Activated CD4-positive, alpha-beta memory T cell treated with anti-CD3 and anti-CD28 coated beads for 36 hours (primary cell): ENCODE measurements around the gene EFEMP1. TPM values are rescaled to one million over a fixed set of nuclear protein-coding genes. Genes with fewer than 3 reads are reported as not detected.

Experiments used
- CTCF ChIA-PET: fragments of 350-600 bp; sonication (Branson Sonifier 250); formaldehyde crosslinking; loops from one replicate; lab custom pipeline; 2021; ENCODE audit warnings: antibody characterized with exemption, inconsistent platforms; lab: Charles Lee
- POLR2A ChIA-PET: fragments of 350-600 bp; sonication (Branson Sonifier 250); formaldehyde crosslinking; loops from one replicate; lab custom pipeline; 2021; ENCODE audit warnings: antibody characterized with exemption; lab: Charles Lee
- DNase-seq: peaks from one replicate; pipeline ENCODE4 v3.0.0-alpha.2; 2020
- H3K27ac Mint-ChIP-seq: one replicate; pipeline ENCODE4 v1.8.0; 2021; ENCODE audit warnings: mixed read lengths
- H3K27me3 Mint-ChIP-seq: one replicate; pipeline ENCODE4 v1.8.0; 2021; ENCODE audit warnings: mixed read lengths
- H3K36me3 Mint-ChIP-seq: one replicate; pipeline ENCODE4 v1.8.0; 2021; ENCODE audit warnings: mixed read lengths
- H3K4me1 Mint-ChIP-seq: one replicate; pipeline ENCODE4 v1.8.0; 2021; ENCODE audit warnings: low read depth, mixed read lengths
- H3K4me3 Mint-ChIP-seq: one replicate; pipeline ENCODE4 v1.8.0; 2021; ENCODE audit warnings: mild to moderate bottlenecking, mixed read lengths
- H3K9me3 Mint-ChIP-seq: one replicate; pipeline ENCODE4 v1.8.0; 2021; ENCODE audit warnings: mixed read lengths
- intact Hi-C: fragments of 100-400 bp; cut with micrococcal nuclease; formaldehyde crosslinking; loops from one replicate; pipeline ENCODE4 v1.15.1; 2023
- total RNA-seq, 2 experiments: library from RNA; stranded (reverse); gene quantifications; one replicate each; pipeline ENCODE4 v1.2.3, GENCODE V29; 2021

Gene EFEMP1
- total RNA-seq, 2 experiments from 2014 or later, result not detected

DNA sequence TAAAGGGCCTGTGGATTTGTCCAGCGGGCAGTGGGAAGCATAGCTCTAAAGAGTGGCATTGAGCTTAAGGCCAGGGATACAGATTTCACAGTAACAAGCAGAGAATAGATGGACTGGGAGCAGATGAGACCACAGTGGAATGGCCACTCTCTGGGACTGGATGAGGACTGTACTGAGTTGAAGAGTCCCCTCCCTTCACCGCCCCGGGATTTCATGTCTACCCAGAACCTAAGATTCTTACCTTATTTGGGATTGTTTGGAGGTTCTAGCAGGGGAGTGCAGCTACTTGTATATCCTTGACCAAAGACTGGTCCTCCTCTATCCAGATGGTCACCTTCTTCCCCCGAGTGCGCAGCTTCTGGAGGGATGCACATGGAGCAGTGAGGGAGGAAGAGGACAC is 28.0 kb upstream of the EFEMP1 start:
- Mint-ChIP-seq H3K4me1 (no peaks in the 10 kb centered on the region), H3K27me3 (no peaks in the 10 kb centered on the region), H3K4me3 (no peak overlapping the region), H3K9me3 (peaks cover 2% of the 10 kb centered on the region), H3K36me3 (no peaks in the 10 kb centered on the region), H3K27ac (no peak overlapping the region)
- ChIA-PET POLR2A (interaction anchor here (0.5 kb wide), 1 partner anchor 1511 kb away, joined by 3 read pairs; no protein-coding TSS in a partner anchor), CTCF (no interaction called here)
- no peak for DNase-seq
- intact Hi-C loops, result no loop called here

DNA sequence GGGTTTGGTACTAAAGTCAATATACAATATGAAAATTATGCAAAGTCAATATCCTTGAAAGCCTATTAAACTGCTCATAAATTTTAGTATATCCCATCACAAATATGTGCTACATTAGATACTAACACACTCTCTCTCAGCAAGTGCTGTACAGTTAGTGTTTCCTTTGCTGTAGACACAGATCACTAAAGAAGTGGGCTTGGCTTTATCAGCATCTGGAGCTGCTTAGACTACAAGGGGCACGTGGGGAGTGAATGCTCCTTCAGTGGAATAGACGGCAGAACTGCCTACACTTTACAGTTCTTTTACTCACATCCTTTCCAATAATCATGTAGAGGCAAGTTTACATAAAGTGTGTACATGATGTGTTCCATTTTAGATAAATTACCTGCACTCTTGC is 26.0 kb upstream of the EFEMP1 start:
- intact Hi-C loops, result no loop called here
- Mint-ChIP-seq H3K9me3 (no peaks in the 10 kb centered on the region), H3K4me3 (no peak overlapping the region), H3K4me1 (no peaks in the 10 kb centered on the region), H3K36me3 (no peaks in the 10 kb centered on the region), H3K27me3 (no peaks in the 10 kb centered on the region), H3K27ac (no peak overlapping the region)
- CTCF ChIA-PET, result no interaction called here
- DNase-seq, result no peak
- POLR2A ChIA-PET, result no interaction called here

- no peaks in the 10 kb centered on the region for H3K27me3 Mint-ChIP-seq
- H3K36me3 Mint-ChIP-seq, result no peaks in the 10 kb centered on the region
- intact Hi-C loops, result no loop called here
- H3K4me3 Mint-ChIP-seq, result no peak overlapping the region
- POLR2A ChIA-PET, result no interaction called here
- CTCF ChIA-PET, result no interaction called here
- no peak for DNase-seq
- H3K9me3 Mint-ChIP-seq, result no peaks in the 10 kb centered on the region
- H3K4me1 Mint-ChIP-seq, result no peaks in the 10 kb centered on the region
- H3K27ac Mint-ChIP-seq, result no peak overlapping the region
Measured at GRCh38 chr2:55949211-55949610, 25.6 kb upstream of the EFEMP1 start.

DNA sequence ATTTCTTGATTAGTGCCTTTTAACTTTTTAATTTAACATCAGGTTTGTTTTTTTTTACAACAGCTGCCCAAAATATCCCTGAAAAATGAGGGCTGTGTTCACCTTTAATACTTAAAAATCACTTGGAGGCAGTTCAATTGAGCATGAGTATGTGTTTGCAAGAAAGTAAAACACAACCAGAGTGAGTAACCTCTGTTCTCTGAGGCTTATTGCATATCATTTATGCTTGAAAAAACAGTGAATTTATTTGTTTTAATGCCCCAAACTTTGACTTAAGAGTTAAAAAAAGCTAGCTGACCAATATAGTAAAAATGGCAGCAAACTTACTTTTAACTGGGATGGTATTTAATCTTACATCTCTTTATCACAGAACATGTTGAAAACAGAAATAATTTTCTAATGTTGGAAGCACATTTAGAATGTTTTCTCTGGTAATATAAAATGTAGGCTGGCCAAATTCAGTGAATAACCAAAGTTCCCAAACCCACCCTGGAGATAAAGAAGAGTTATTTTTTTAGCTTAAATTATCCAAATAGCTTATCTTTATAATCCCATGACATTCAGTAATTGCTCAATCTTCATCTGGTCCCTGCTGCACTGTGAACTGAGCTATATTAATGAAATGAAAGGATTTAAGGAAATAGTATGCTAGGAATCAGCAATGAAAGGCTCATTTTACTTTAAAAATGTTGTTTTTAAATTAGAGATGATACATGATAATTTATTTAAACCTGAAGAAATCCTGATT is 24.8 kb upstream of the EFEMP1 start:
- Mint-ChIP-seq H3K4me1 (no peaks in the 10 kb centered on the region), H3K27ac (no peak overlapping the region), H3K36me3 (no peaks in the 10 kb centered on the region), H3K4me3 (no peak overlapping the region), H3K27me3 (no peaks in the 10 kb centered on the region), H3K9me3 (no peaks in the 10 kb centered on the region)
- intact Hi-C loops, result no loop called here
- DNase-seq, result no peak
- ChIA-PET POLR2A (no interaction called here), CTCF (no interaction called here)

DNA sequence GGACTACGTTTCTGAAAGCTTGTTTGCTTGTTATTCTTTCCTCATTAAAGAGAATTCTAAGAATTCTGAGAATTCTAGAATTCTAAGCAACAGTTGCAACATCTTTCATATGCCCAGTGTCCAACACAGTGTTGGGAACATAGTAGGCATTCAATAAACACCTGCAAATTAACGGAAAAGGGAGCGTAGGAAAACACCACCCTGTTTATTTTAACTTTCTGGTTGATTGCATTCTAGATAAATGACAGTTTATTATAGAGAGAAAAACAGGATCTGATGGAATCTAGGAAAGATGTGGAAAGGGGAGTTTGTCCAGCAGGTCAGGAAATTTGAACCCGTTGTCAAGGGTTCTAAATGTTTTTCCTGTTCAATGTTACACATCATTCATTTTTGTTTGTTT is 24.2 kb upstream of the EFEMP1 start:
- intact Hi-C loops, result no loop called here
- Mint-ChIP-seq H3K4me3 (no peak overlapping the region), H3K27ac (no peak overlapping the region), H3K27me3 (no peaks in the 10 kb centered on the region), H3K4me1 (no peaks in the 10 kb centered on the region), H3K9me3 (no peaks in the 10 kb centered on the region), H3K36me3 (no peaks in the 10 kb centered on the region)
- ChIA-PET CTCF (no interaction called here), POLR2A (no interaction called here)
- DNase-seq, result no peak

DNA sequence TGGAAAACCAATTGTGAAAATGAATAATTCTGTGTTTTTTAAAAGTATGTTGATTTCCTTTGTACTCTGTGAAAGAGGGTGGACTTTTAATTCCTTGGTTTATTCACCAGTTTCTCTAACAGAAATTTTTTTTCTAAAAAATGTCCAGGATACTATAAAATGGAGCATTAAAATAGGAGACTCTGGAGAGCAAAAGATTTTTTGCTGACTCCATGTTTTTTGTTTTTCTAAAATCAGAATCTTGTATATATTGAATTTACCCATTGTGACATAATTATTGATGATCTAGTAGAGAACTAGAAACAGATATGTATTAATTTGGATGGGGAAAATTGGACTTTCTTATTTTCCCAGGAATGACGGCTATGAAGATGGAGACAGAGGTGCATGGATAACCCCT is 23.2 kb upstream of the EFEMP1 start:
- DNase-seq, result no peak
- Mint-ChIP-seq H3K4me3 (no peak overlapping the region), H3K27me3 (no peaks in the 10 kb centered on the region), H3K9me3 (no peaks in the 10 kb centered on the region), H3K4me1 (no peaks in the 10 kb centered on the region), H3K36me3 (no peaks in the 10 kb centered on the region), H3K27ac (no peak overlapping the region)
- CTCF ChIA-PET, result no interaction called here
- intact Hi-C loops, result no loop called here
- POLR2A ChIA-PET, result no interaction called here

DNA sequence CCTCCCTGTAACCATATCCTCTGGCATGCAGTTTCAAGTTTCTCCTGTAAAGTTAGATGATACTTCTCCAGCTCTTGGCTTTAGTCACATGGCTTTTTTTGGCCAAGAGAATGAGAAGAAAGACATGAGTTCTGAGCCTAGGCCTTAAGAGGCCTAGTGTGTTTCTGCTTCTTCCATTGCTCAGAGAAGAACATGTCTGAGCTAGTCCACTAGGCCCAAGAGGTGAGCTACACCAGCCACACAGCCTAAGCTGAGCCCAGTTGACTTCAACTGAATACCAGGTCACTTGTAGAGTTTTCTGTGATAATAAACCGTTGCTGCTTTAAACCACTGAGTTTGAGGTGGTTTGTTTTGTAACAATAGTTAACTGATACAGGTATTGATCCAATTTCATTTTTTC is 19.9 kb upstream of the EFEMP1 start:
- no peak overlapping the region for H3K27ac Mint-ChIP-seq

GRCh38 chr2:55936351-55936750 is 12.8 kb upstream of the EFEMP1 start:
- intact Hi-C loops, result no loop called here
- DNase-seq, result no peak
- POLR2A ChIA-PET, result no interaction called here
- Mint-ChIP-seq H3K27me3 (no peaks in the 10 kb centered on the region), H3K27ac (no peak overlapping the region), H3K36me3 (no peaks in the 10 kb centered on the region), H3K9me3 (no peaks in the 10 kb centered on the region), H3K4me1 (no peaks in the 10 kb centered on the region), H3K4me3 (no peak overlapping the region)
- CTCF ChIA-PET, result no interaction called here

More for the DNA sequence above, 19.9 kb upstream of the EFEMP1 start:
- Mint-ChIP-seq H3K4me1 (no peaks in the 10 kb centered on the region), H3K9me3 (no peaks in the 10 kb centered on the region), H3K27me3 (no peaks in the 10 kb centered on the region), H3K4me3 (no peak overlapping the region), H3K36me3 (no peaks in the 10 kb centered on the region)
- POLR2A ChIA-PET, result no interaction called here
- CTCF ChIA-PET, result no interaction called here
- intact Hi-C loops, result no loop called here
- no peak for DNase-seq

DNA sequence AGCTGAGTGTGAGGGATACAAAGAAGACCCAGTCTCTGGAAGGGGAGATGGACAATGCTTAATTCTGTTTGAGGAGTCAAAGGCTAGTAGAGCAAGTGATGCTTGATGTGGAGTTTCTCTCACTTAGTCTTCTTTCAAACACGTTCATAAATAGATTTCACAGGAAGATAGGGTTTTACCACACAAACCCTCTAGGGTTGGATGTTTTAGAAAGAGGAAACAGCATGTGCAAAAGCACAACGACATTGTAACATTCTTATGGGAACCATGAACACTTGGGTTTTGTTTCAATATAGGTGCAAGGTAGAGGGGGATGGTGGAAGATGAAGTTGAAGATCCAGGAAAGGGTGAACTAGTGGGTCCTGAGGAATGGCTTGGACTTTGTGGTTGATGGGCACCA is 10.8 kb upstream of the EFEMP1 start:
- ChIA-PET POLR2A (no interaction called here), CTCF (interaction anchor here (0.6 kb wide), 1 partner anchor 134 kb away, joined by 3 read pairs; no protein-coding TSS in a partner anchor)
- no peak overlapping the region for H3K27ac Mint-ChIP-seq
- H3K36me3 Mint-ChIP-seq, result no peaks in the 10 kb centered on the region
- no peak overlapping the region for H3K4me3 Mint-ChIP-seq
- DNase-seq, result no peak
- intact Hi-C loops, result no loop called here
- H3K9me3 Mint-ChIP-seq, result no peaks in the 10 kb centered on the region
- no peaks in the 10 kb centered on the region for H3K27me3 Mint-ChIP-seq
- H3K4me1 Mint-ChIP-seq, result no peaks in the 10 kb centered on the region

- H3K9me3 Mint-ChIP-seq, result no peaks in the 10 kb centered on the region
- no peak for DNase-seq
- ChIA-PET POLR2A (no interaction called here), CTCF (no interaction called here)
- no peak overlapping the region for H3K4me3 Mint-ChIP-seq
- intact Hi-C loops, result no loop called here
- no peaks in the 10 kb centered on the region for H3K4me1 Mint-ChIP-seq
- H3K36me3 Mint-ChIP-seq, result no peaks in the 10 kb centered on the region
- H3K27ac Mint-ChIP-seq, result no peak overlapping the region
- H3K27me3 Mint-ChIP-seq, result no peaks in the 10 kb centered on the region
Measured at GRCh38 chr2:55932843-55933242, 9.3 kb upstream of the EFEMP1 start.

DNA sequence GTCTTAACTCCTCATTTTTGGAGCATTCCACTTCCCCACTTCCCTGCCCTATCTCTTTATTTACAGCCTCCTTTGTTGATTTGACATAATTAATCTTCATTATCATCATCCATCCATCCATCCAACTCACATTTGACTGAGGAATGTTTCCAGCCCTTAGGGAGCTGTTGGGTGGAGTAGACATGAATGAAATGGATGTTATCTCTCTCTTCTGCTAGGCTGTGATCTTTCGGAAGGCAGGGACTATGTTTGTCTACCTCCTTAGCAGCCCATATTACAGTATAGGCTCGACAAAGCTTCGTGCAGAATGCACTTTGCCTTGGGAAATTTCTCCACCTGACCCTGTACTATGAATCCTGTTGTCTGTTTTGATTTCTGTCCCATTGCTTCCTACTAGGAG is 7.7 kb upstream of the EFEMP1 start:
- peaks cover 1% of the 10 kb centered on the region for H3K27me3 Mint-ChIP-seq
- POLR2A ChIA-PET, result no interaction called here
- no peak for DNase-seq
- no peaks in the 10 kb centered on the region for H3K4me1 Mint-ChIP-seq
- H3K9me3 Mint-ChIP-seq, result no peaks in the 10 kb centered on the region
- no peaks in the 10 kb centered on the region for H3K36me3 Mint-ChIP-seq
- no peak overlapping the region for H3K4me3 Mint-ChIP-seq
- CTCF ChIA-PET, result no interaction called here
- intact Hi-C loops, result no loop called here
- no peak overlapping the region for H3K27ac Mint-ChIP-seq

DNA sequence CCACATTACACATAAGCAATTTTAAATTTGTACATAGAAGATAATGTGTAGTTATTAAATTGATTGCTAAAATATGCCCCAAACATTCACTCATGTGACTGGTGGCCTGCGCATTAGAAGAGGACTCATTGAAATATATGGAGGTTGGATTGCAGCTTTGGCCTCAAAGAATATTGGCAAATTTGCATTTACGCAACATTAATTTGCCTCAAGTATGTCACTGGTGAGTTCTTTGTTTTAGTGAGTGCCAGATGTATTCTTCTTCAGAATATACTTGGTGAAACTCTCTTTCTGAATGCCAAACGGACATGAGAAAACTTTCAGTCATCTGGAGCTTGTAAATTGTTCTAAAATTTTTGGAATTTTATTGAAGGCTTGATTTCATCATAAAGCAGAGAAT is 5.9 kb upstream of the EFEMP1 start:
- CTCF ChIA-PET, result no interaction called here
- POLR2A ChIA-PET, result no interaction called here
- Mint-ChIP-seq H3K27me3 (peaks cover 7% of the 10 kb centered on the region), H3K27ac (no peak overlapping the region), H3K36me3 (no peaks in the 10 kb centered on the region), H3K9me3 (no peaks in the 10 kb centered on the region), H3K4me3 (no peak overlapping the region), H3K4me1 (no peaks in the 10 kb centered on the region)
- intact Hi-C loops, result no loop called here
- DNase-seq, result no peak

DNA sequence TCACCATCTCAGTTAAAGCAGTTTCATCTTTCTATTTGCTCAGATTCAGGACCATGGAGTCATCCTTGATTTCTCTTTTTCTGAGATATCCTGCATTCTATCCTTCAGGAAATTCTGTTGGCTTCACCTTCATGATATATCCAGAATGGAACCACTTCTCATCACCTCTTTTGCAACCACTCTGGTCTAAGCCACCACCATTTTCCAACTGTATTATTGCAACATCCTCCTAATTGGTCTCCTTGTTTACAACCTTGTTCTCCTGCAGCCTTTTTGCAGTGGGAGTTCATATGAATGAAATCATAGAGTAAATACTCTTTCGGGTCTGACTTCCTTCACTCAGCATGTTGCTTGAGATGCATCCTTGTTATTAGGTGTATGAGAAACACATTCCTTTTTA is 3.4 kb upstream of the EFEMP1 start:
- no peak for DNase-seq
- H3K27ac Mint-ChIP-seq, result no peak overlapping the region
- intact Hi-C loops, result no loop called here
- H3K36me3 Mint-ChIP-seq, result no peaks in the 10 kb centered on the region
- CTCF ChIA-PET, result no interaction called here
- H3K9me3 Mint-ChIP-seq, result no peaks in the 10 kb centered on the region
- peaks cover 28% of the 10 kb centered on the region for H3K27me3 Mint-ChIP-seq
- no peak overlapping the region for H3K4me3 Mint-ChIP-seq
- POLR2A ChIA-PET, result no interaction called here
- H3K4me1 Mint-ChIP-seq, result peaks cover 3% of the 10 kb centered on the region
